Measurements from ENCODE around the gene ATP7B.

DNA sequence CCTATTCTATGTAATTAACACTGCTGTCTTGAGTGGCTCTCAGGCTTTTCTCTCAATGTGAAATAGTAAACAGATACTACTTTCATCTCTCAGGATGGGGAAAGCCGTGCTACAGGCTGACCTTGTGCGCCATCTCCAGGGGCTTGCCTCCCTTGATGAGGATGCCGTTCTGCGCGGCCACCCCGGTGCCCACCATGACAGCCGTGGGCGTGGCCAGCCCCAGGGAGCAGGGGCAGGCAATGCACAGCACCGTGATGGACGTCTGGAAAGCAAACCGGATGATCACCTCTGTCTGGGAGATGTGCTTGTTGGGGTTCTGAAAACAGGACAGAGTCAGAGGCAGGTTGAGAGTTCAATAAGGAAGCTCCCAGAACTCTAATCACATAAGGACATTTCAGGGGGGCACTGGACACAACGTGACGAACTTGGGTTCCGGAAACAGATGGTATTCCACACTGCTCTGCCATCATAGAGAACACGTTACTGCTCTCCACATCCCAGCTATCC is 65.0 kb downstream of the ATP7B start:
- TF ChIP-seq, protein P1, sequence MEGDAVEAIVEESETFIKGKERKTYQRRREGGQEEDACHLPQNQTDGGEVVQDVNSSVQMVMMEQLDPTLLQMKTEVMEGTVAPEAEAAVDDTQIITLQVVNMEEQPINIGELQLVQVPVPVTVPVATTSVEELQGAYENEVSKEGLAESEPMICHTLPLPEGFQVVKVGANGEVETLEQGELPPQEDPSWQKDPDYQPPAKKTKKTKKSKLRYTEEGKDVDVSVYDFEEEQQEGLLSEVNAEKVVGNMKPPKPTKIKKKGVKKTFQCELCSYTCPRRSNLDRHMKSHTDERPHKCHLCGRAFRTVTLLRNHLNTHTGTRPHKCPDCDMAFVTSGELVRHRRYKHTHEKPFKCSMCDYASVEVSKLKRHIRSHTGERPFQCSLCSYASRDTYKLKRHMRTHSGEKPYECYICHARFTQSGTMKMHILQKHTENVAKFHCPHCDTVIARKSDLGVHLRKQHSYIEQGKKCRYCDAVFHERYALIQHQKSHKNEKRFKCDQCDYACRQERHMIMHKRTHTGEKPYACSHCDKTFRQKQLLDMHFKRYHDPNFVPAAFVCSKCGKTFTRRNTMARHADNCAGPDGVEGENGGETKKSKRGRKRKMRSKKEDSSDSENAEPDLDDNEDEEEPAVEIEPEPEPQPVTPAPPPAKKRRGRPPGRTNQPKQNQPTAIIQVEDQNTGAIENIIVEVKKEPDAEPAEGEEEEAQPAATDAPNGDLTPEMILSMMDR (conservative IDR thresholded peaks at IDR 0.05; ENCODE audit: low read length), result no peak
- TF ChIP-seq EZH2phosphoT487 (IDR thresholded peaks at IDR 0.05; ENCODE audit: borderline replicate concordance, low read depth, low read length), result no peak
